Stimulated activated CD8-positive, alpha-beta memory T cell treated with anti-CD3 and anti-CD28 coated beads, Interleukin-7, amount 100 ng/mL, for 1 hour (primary cell): ENCODE results near the gene GLIPR1L2.
A peak's percentile ranks its signal among the peaks of the same experiment; 100 is the strongest.
"Not testable (repeated sequence)": the region's sequence is repeated elsewhere in the genome, so short reads cannot be mapped to it uniquely, and the experiment has no call there.

ENCODE experiments used
- DNase-seq, 2 donors: peaks; one replicate each; pipeline ENCODE4 v3.0.0-alpha.2; 2020; ENCODE audit warnings: low read depth in 2 of 2

Gene GLIPR1L2

DNA sequence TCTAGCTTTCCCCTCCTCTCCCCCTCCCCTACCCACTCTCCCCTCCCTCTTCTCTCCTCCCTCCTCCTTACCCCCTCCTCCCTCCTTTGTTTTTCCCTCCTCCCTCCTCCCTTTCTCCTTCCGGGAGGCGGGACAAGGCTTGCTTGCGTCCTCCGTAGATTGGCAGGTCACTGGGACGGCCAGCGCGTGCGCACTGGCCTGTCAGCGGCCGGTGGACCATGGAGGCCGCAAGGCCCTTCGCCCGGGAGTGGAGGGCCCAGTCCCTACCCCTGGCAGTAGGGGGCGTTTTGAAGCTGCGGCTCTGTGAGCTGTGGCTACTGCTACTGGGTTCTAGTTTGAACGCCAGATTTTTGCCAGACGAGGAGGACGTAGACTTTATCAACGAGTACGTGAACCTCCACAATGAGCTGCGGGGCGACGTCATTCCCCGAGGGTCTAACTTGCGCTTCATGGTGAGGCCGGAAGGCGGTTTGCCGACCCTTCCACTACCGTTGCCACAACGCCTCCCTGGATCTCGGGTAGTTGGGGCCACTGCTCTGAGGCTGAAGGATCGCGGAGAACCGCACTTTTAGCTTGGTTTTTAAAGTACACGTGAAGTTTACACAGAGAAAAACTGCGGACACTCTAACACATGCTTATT is at the start of gene GLIPR1L2:
Gene GLIPR1L2, plus strand, starts transcription at position 191 of the 640 bp plus-strand sequence. Its CDS starts 28 bp downstream, at position 219.
- peak; percentile 70 to 74 for DNase-seq

DNA sequence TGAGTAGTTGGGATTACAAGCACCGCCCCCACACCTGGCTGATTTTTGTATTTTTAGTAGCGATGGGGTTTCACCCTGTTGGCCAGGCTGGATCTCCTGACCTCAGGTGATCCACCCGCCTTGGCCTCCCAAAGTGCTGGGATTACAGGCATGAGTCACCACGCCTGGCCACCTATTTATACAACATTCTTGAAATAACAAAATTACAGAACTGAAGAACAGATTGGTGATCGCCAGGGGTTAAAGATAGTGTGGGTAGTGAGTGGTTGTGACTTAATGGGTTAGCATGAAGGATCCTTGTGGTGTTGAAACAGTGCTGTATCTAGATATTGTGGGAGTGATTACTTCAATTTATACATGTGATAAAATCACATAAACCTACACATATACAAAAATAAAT is 49.0 kb upstream of the GLIPR1L2 start:
- DNase-seq = no peak

DNA sequence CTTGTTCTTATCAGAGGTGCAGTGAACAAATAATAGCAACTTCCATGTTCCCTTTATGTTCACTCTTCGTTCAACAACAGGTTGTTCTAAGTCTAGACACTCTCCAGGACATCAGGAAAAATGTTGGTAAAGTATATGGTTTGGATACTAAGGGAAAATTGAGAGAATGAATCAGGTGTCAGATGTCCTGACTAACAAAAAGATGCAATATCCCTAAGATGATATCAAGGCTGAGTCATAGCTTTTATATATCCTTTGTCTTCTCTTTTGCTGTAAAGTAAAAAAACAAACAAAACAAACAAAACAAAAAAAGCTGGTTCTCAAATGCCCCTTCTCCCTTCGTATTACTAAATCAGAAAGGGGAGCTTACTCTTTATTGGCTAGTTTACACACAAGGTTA is 45.4 kb upstream of the GLIPR1L2 start:
- DNase-seq = no peak

DNA sequence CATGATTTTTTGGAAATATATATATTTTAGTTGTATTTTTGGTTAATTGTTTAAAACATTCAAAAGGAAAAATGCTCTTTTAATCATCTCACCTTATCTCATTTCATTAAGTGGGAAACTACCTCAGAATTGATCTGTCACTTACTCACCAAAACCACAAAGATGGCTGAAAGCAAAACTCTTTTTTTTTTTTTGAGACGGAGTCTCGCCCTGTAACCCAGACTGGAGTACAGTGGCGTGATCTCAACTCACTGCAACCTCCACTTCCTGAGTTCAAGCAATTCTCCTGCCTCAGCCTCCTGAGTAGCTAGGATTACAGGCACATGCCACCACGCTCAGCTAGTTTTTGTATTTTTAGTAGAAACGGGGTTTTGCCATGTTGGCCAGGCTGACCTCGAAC is 44.7 kb upstream of the GLIPR1L2 start:
- not testable (repeated sequence) for DNase-seq

DNA sequence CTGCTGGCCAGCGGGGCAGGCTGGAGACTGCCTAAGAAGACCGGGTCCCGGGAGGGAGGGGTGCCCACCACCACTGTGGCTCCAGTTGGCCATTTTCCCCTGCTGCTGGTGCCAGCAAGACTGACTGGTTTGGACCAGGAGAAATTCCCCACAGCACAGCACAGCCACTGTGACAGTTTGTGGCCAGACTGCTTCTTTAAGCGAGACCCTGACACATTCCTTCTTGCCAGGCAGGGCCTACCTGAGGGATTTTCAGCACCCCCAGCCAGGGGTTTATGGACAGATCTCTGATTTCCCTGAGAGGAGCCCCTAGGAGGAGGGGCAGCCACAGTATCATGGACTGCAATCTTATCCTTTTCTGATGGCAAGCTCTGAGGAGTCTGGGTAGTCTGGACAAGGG is 40.9 kb upstream of the GLIPR1L2 start:
- DNase-seq = no peak

DNA sequence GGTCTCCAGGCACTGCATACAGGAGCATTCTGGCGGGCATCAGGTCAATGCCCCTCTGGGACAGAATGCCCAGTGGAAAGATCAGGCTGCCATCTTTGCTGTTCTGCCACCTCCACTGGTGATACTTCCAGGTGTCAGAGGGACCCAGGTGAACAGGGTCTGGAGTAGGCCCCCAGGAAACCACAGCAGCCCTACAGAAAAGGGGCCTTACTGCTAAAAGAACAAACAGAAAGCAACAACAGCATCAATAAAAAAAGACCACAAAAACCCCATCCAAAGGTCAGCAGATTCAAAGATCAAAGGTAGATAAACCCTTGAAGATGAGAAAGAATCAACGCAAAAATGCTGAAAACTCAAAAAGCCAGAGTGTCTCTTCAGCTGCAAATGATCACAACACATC is 40.5 kb upstream of the GLIPR1L2 start:
- DNase-seq = no peak

DNA sequence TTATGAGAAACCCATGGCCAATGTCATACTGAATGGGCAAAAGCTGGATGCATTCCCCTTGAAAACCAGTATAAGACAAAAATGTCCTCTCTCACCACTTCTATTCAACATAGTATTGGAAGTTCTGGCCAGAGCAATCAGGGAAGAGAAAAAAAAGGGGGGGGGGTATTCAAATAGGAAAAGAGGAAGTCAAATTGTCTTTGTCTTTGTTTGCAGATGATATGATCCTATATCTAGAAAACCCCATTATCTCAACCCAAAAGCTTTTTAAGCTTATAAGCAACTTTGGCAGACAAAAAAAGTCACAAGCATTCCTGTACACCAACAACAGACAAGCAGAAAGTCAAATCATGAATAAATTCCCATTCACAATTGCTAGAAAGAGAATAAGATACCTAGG is 36.9 kb upstream of the GLIPR1L2 start:
- no peak for DNase-seq

DNA sequence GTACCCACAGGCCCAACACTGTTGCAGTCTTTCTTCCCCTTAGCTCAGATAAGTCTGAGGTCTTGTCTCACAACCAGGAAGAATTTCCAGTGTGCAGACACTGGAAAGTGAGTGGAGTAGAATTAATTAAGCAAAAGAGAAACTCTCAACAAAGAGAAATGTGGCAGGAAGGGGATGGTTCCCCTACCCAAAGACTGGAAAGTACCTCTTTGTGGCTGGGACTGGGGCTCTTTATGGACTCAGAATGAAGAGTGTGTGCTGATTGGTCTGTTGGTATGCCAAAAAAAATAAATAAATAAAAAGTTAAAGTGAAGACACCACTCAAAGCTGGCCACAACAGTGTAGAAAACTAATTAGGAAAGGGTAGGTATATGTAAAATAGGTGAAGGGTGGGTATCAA is 30.0 kb upstream of the GLIPR1L2 start:
- DNase-seq = no peak

DNA sequence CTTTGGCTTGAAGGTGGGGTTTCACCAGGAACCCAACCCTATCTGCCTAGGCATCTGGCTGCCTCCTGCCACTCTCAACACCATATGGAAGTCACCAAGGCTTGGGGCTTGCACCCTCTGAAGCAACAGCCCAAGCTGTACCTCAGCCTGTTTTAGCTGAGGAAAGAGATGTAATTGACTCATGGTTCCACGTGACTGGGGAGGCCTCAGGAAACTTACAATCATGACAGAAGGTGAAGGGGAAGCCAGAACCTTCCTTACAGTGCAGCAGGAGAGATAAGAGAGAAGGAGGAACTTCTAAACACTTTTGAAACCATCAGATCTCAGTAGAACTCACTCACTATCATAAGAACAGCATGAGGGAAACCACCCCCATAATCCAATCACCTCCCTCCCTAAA is 29.5 kb upstream of the GLIPR1L2 start:
- DNase-seq = no peak

DNA sequence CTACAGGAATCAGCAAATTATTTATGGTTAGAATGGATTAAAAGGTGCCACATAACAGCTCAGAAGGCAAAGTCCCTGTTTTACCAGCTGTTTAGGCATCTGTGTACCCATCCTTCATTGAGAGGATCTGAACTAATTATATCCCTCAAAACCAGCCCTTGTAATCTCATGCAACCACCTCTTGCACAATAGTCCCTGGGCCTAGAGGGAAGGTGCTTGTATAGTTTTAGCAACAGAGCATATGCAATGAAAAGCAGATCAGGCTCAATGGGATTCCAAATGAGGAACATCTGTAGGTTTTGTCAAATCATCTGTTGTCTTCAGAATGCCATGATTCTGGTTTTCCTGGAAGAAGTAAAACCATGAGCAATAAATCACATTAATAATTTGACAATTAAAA is 26.0 kb upstream of the GLIPR1L2 start:
- DNase-seq = no peak

DNA sequence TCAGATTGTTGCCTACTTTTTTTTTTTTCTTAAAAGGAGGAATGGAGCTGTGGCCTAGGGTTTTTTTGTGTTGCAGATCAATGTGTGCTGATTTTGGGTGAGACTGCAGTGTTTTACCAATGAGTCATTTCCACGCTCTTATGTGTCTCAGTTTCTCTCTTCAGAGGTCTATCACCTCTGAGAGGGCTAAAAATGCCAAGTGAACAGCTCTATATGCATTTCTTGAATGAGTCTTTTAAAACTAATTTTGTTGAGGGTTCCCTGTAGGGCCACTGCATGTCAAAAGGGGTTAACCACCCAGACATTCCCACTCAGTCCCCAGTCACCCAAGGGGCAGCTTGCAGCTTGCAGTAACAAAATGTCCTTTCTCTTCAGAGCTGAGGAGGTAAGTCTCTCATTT is 24.3 kb upstream of the GLIPR1L2 start:
- no peak for DNase-seq

DNA sequence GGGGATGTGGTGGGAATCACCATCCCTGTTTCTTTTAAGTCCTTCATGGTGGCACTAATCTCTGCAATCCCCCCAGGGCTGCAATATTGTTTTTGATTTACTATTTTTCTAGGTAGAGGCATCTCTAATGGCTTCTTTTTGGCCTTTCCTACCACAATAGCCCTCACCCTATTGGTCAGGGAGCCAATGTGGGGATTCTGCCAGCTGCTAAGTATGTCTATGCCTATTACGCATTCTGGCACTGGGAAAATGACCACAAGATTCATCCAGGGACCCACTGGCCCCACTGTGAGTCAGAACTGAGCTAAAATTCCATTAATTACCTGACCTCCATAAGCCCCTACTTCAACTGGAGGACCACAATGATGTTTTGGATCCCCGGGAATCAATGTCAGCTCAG is 15.9 kb upstream of the GLIPR1L2 start:
- no peak for DNase-seq

DNA sequence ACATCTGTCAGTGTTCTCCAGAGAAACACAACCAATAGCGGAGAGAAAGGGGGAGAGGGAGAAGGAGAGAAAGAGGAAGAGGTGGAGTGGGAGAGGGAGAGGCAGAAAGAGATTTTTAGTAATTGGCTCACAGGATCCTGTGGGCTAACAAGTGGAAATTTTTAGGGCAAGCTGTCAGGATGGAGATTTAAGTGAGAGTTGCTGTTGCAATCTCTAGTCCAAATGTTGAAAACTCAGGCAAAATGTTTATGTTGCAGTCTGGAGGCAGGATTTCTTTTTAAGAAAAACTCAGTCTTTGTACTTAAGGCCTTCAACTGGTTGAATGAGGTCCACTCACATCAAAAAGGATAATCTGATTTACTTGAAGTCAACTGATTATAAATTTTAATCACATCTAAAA is 12.5 kb upstream of the GLIPR1L2 start:
- no peak for DNase-seq

DNA sequence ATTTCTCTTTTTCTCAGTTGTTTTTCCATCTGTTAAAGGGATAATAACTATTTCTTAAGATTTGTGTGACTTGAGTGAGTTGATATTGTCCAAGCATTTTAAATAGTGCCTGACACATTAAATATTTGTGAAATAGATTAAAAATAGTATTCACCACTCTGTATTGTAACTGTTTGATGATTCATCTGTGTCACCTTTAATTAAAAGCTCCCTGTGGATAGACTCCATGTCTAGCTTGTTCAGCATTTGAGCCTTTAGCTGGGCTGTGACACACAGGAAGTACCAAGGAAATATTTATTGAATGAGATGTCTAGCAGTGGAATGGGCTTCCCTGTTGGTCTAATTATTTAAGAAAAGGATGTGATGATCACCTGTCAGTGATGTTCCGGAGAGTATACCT is 1.8 kb upstream of the GLIPR1L2 start:
- DNase-seq = no peak

DNA sequence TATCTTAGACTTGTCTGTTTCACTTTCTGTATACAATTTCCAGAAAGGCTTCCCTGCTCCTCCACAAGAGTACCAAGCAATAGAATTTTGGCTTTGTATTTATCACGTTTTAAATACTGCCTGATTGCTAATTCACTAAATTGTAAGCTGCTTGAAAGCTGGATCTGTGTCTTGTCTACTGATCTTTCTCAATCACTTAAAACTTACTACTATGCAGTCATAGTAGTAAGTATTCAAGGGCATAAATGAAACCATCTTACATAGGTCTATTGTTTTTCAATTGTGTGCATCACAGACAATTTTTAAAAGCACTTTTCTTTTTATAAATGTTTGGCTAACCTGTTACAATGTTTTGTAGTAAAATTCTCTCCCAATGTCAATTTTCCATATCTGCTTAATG is 1.2 kb upstream of the GLIPR1L2 start:
- no peak for DNase-seq

DNA sequence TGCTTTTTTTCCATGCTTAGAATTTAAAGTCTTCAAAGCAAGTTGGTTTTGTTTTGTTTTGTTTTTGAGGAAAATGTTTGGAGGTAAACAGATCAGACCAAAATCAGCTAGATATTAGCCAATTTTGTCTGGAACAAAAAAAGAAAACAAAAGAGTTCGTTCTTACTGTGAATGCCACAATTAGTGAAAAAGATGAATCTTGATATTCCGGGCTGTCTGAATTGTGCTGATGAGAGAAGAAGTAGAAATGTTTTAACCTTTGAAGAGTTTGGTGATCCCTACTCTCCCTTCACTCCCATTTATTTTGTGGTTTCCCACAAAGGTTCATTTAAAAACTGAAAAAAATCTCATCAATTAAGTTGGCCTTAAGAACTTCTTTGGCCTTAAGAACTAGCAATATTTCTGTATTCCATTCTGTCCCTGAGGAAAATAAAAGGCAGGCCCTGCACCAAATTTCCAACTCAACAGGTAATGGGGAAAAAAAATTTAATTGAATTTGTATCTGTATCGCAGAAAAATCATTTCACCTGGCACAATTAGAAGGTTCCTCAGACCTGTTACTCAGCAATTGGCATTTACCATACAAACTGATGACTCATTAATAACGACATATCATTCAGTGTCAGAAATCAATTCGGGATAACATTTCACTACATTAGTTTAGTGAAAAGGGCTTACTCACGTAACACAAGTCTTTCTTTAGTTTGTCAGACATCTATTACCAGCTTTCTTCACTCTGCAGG is 562 bp upstream of the GLIPR1L2 start:
- no peak for DNase-seq

DNA sequence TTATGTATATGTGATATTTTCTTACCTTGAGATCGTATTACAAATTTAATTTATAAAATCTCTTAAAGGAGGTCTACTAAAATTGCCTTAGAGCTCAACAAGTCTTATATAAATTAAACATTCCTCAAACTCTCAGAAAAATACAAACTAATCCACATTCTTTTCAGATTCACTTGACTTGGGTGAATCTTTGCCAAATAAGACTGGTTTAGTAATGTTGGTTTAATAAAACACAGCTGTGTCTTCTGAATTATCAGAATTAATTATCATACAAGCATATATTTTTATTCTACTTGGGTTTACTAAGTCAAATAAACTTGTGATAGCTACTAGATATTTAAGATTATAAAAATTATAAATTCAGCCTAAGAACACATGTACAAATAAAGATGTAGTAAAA is 13.3 kb downstream of the GLIPR1L2 start:
- no peak for DNase-seq

DNA sequence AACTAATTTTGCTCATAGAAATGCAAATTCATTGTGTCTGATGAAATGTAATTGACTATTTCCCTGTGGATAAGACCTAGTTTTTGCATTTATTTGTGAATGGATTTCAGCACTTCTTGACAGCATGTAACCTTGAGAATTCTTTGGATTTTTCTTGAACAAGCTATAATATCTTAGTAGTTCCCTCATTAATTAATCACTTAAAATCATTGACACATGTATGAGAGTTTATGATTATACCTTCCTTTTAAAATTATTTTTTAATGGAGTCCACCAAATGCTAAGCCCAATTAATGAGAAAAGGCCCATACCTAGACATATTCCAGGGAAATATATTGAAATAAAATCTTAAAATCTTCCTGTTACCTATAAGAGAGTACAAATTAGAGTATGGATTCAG is 16.8 kb downstream of the GLIPR1L2 start:
- DNase-seq = no peak

DNA sequence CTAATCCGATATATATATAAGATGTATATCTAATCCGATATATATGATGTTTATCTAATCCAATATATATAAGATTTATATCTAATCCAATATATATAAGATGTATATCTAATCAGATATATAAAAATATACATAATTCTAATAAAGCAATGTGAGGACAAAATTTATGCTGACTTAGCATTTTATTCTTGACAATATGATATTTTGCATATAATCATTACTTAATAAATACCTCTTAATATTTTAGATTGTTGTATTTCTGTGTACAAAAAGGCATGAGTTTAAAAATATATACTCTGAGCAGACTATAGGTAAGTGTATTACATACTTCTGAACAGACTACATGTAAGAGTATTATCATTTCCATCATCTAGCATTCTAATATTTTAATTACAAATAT is 18.9 kb downstream of the GLIPR1L2 start:
- DNase-seq = no peak

DNA sequence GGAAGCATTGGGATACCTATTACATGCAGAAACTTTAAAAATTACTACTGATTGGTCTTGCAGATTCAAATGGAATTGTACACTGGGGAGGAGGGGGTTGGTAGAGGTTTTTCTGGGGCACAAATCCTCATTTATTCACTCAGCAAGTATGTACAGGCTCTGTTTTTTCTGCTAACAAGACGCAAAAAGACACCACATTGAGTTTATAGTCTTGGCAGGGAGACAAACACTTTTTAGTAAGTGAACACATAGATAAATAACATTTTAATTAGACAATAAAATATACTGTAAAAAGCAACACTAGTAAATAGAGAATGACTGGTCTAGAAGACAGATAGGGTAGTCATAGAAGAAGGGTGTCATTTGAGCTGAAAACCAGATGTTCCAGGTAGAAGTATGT is 23.8 kb downstream of the GLIPR1L2 start:
- DNase-seq = no peak

DNA sequence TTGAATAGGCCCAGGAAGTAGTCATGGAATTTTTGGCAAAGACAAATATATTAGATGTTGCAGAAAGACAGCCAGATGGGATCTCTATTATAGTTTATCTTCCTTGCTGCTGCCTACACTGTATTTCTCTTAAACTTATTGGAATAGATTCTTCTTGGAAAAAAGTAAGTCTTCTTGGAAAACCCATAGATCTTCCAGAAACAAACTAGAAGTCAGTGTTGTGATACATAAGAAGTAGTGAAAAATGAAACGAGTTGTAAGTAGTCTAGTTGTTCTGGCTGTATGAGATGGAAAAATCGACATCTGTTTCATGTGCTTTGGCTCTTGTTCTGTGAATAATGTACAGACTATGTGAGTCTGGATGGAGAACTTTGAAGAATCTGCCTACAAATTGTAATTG is 29.0 kb downstream of the GLIPR1L2 start:
- no peak for DNase-seq

DNA sequence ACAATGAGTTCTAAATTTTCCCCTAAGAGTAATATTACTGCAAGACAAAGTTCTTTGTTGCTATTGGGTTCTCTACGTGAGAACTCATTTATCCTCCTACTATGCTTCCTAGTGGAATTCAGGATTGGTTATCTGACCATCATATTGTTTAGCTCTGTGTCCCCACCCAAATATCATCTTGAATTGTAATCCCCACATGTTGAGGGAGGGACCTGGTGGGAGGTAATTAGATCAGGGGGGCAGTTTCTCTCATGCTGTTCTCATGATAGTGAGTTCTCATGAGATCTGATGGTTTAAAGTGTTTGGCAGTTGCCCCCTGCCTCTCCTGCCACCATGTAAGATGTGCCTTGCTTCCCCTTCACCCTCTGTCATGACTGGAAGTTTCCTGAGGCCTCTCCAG is 36.6 kb downstream of the GLIPR1L2 start:
- DNase-seq = no peak

DNA sequence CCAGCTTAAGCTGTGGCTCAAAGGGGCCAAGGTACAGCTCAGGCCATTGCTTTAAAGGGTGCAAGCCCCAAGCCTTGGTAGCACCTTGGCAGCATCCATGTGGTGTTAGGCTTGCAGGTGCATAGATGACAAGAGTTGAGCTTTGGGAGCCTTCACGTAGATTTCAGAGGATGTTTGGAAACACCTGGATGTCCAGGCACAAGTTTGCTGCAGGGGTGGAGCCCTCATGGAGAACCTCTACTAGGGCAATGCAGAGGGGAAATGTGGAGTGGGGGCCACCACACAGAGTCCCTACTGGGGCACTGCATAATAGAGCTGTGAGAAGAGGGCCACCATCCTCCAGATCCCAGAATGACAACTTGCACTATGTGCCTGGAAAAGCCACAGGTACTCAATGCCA is 37.9 kb downstream of the GLIPR1L2 start:
- DNase-seq = no peak

DNA sequence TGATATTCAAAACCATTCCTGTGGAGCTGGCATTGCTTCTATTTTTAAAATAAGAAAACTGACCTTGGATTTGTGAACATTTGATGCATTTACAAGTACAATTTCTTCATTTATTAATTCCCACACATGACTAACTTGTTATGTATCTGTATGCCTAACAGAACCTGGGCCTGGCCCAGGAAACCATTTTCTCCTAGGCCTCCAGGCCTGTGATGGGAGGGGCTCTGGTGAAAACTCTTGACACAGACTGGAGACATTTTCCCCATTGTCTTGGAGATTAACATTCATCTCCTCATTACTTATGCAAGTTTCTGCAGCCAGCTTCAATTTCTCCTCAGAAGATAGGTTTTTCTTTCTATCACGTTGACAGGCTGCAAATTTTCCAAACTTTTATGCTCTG is 42.0 kb downstream of the GLIPR1L2 start:
- no peak for DNase-seq
